ENCODE results near the gene NT5M. TPM values are rescaled to one million over a fixed set of nuclear protein-coding genes. Genes with fewer than 3 reads are reported as not detected.

NT5M gene
- total RNA-seq, 1 donor, result 0.36 TPM

GRCh38 chr17:17358866-17359265 lies 55.7 kb downstream of the NT5M start:
- peak; percentile 78 for DNase-seq (ENCODE audit: insufficient read length, low spot score, missing footprints)
- Histone ChIP-seq H3K9me3 (ENCODE audit: low read depth, low read length) (no peaks in the 10 kb centered on the region), H3K4me2 (ENCODE audit: insufficient read depth, low read length) (no peak overlapping the region), H3K4me3 (ENCODE audit: insufficient read depth, low read length) (no peak overlapping the region), H4K20me1 (ENCODE audit: insufficient read depth, low read length) (no peaks in the 10 kb centered on the region), H2AFZ (ENCODE audit: low read length) (no peak overlapping the region), H3K79me2 (ENCODE audit: insufficient read depth, low read length) (no peaks in the 10 kb centered on the region), H3K4me1 (ENCODE audit: insufficient read depth, low read length) (peaks cover 6% of the 10 kb centered on the region), H3K27me3 (ENCODE audit: insufficient read depth, low read length) (no peaks in the 10 kb centered on the region), H3K36me3 (ENCODE audit: insufficient read depth, low read length) (no peaks in the 10 kb centered on the region), H3K27ac (ENCODE audit: low read depth, low read length) (no peak overlapping the region)
- no peak for TF ChIP-seq CTCF (IDR thresholded peaks at IDR 0.05; ENCODE audit: extremely low read depth, low read depth, low read length)

- H3K27me3 ChIP-seq (ENCODE audit: insufficient read depth, low read length), result no peaks in the 10 kb centered on the region
- no peaks in the 10 kb centered on the region for H3K36me3 ChIP-seq (ENCODE audit: insufficient read depth, low read length)
- no peak overlapping the region for H3K4me2 ChIP-seq (ENCODE audit: insufficient read depth, low read length)
- H3K27ac ChIP-seq (ENCODE audit: low read depth, low read length), result no peak overlapping the region
- H3K79me2 ChIP-seq (ENCODE audit: insufficient read depth, low read length), result no peaks in the 10 kb centered on the region
- no peak overlapping the region for H2AFZ ChIP-seq (ENCODE audit: low read length)
- no peaks in the 10 kb centered on the region for H3K9me3 ChIP-seq (ENCODE audit: low read depth, low read length)
- H4K20me1 ChIP-seq (ENCODE audit: insufficient read depth, low read length), result no peaks in the 10 kb centered on the region
- peaks cover 10% of the 10 kb centered on the region for H3K4me1 ChIP-seq (ENCODE audit: insufficient read depth, low read length)
- no peak overlapping the region for H3K4me3 ChIP-seq (ENCODE audit: insufficient read depth, low read length)
- no peak for TF ChIP-seq CTCF (IDR thresholded peaks at IDR 0.05; ENCODE audit: extremely low read depth, low read depth, low read length)
- no peak for DNase-seq (ENCODE audit: insufficient read length, low spot score, missing footprints)
These were observed 56.1 kb downstream of the NT5M start for GRCh38 chr17:17359271-17359670.

GRCh38 chr17:17360087-17360730 lies 57.0 kb downstream of the NT5M start:
- Histone ChIP-seq H4K20me1 (ENCODE audit: insufficient read depth, low read length) (no peaks in the 10 kb centered on the region), H3K4me2 (ENCODE audit: insufficient read depth, low read length) (no peak overlapping the region), H2AFZ (ENCODE audit: low read length) (no peak overlapping the region), H3K27ac (ENCODE audit: low read depth, low read length) (no peak overlapping the region), H3K9me3 (ENCODE audit: low read depth, low read length) (no peaks in the 10 kb centered on the region), H3K36me3 (ENCODE audit: insufficient read depth, low read length) (no peaks in the 10 kb centered on the region), H3K4me1 (ENCODE audit: insufficient read depth, low read length) (peaks cover 13% of the 10 kb centered on the region), H3K27me3 (ENCODE audit: insufficient read depth, low read length) (no peaks in the 10 kb centered on the region), H3K79me2 (ENCODE audit: insufficient read depth, low read length) (no peaks in the 10 kb centered on the region), H3K4me3 (ENCODE audit: insufficient read depth, low read length) (no peak overlapping the region)
- TF ChIP-seq CTCF (IDR thresholded peaks at IDR 0.05; ENCODE audit: extremely low read depth, low read depth, low read length), result no peak
- peak; percentile 39 for DNase-seq (ENCODE audit: insufficient read length, low spot score, missing footprints)

- Histone ChIP-seq H3K79me2 (ENCODE audit: insufficient read depth, low read length) (no peaks in the 10 kb centered on the region), H3K4me2 (ENCODE audit: insufficient read depth, low read length) (no peak overlapping the region), H4K20me1 (ENCODE audit: insufficient read depth, low read length) (no peaks in the 10 kb centered on the region), H3K27ac (ENCODE audit: low read depth, low read length) (no peak overlapping the region), H2AFZ (ENCODE audit: low read length) (no peak overlapping the region), H3K36me3 (ENCODE audit: insufficient read depth, low read length) (no peaks in the 10 kb centered on the region), H3K4me3 (ENCODE audit: insufficient read depth, low read length) (no peak overlapping the region), H3K9me3 (ENCODE audit: low read depth, low read length) (peaks cover 4% of the 10 kb centered on the region), H3K27me3 (ENCODE audit: insufficient read depth, low read length) (no peaks in the 10 kb centered on the region), H3K4me1 (ENCODE audit: insufficient read depth, low read length) (peaks cover 10% of the 10 kb centered on the region)
- no peak for DNase-seq (ENCODE audit: insufficient read length, low spot score, missing footprints)
- TF ChIP-seq CTCF (IDR thresholded peaks at IDR 0.05; ENCODE audit: extremely low read depth, low read depth, low read length), result no peak
These were observed 58.3 kb downstream of the NT5M start for GRCh38 chr17:17361543-17361866.
